ENCODE measurements around the gene OTOL1.
"Not testable (repeated sequence)": the region's sequence is repeated elsewhere in the genome, so short reads cannot be mapped to it uniquely, and the experiment has no call there.

The OTOL1 gene

GRCh38 chr3:161496508-161496907 lies at the start of gene OTOL1:
Gene OTOL1, plus strand, starts transcription at chr3:161496808. Its CDS starts 0 bp downstream, at chr3:161496808.
- H3K27me3 Mint-ChIP-seq = peaks cover 10% of the 10 kb centered on the region
- H3K9me3 Mint-ChIP-seq (ENCODE audit: low read depth) = no peaks in the 10 kb centered on the region
- no peak within 1 kb of the TSS for H3K4me3 Mint-ChIP-seq
- H3K4me1 Mint-ChIP-seq (ENCODE audit: low read depth) = no peaks in the 10 kb centered on the region
- no peaks in the 10 kb centered on the region for H3K36me3 Mint-ChIP-seq
- no peak within 1 kb of the TSS for H3K27ac Mint-ChIP-seq

DNA sequence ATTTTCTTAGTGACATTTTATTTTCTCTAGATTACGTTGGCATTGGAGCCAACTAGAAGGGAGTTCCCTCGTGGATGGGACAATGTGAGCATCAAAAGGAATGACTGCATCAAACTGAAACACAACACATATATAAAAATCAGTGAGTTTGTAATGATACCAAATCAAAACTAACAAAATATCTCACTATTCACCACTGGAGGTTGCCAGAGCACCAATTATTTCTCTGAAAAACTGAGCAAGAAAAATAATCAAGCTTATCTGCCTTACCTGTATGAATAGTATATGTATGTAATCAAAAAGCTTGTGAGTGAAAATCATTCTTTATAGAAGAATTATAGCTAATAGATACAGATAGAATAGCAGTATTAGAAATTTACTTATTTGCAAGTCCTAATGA lies 46.8 kb upstream of the OTOL1 start:
- H3K4me1 Mint-ChIP-seq (ENCODE audit: low read depth) = no peaks in the 10 kb centered on the region
- no peak overlapping the region for H3K4me3 Mint-ChIP-seq
- H3K27ac Mint-ChIP-seq = no peak overlapping the region
- H3K27me3 Mint-ChIP-seq = peaks cover 1% of the 10 kb centered on the region
- H3K9me3 Mint-ChIP-seq (ENCODE audit: low read depth) = peaks cover 4% of the 10 kb centered on the region
- H3K36me3 Mint-ChIP-seq = peaks cover 3% of the 10 kb centered on the region

GRCh38 chr3:161452179-161452578 lies 44.4 kb upstream of the OTOL1 start:
- Mint-ChIP-seq H3K9me3 (ENCODE audit: low read depth) (peaks cover 4% of the 10 kb centered on the region), H3K4me1 (ENCODE audit: low read depth) (no peaks in the 10 kb centered on the region), H3K4me3 (no peak overlapping the region), H3K27me3 (peaks cover 1% of the 10 kb centered on the region), H3K36me3 (peaks cover 3% of the 10 kb centered on the region), H3K27ac (no peak overlapping the region)

DNA sequence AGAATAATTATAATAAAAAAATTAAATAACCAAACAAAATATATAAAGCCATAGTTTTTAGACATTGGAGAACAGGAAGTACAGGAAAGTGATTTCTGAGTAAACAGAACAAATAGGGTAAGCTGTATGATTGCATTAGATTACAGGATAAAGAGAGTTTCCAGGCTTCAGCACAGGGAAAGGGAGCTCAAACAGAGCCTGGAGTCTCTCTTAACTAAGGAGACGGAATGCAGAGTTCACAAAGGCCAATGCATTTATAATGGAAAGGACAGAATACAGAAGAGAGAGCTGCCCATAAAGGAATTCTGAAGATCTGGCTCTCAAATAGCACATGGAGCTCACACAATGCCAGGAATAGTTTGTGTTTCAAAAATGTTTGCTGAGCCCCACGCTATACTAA lies 42.0 kb upstream of the OTOL1 start:
- H3K27me3 Mint-ChIP-seq = peaks cover 1% of the 10 kb centered on the region
- no peak overlapping the region for H3K4me3 Mint-ChIP-seq
- no peak overlapping the region for H3K27ac Mint-ChIP-seq
- no peaks in the 10 kb centered on the region for H3K4me1 Mint-ChIP-seq (ENCODE audit: low read depth)
- H3K9me3 Mint-ChIP-seq (ENCODE audit: low read depth) = no peaks in the 10 kb centered on the region
- no peaks in the 10 kb centered on the region for H3K36me3 Mint-ChIP-seq

GRCh38 chr3:161455962-161456361 lies 40.6 kb upstream of the OTOL1 start:
- H3K36me3 Mint-ChIP-seq = no peaks in the 10 kb centered on the region
- H3K9me3 Mint-ChIP-seq (ENCODE audit: low read depth) = no peaks in the 10 kb centered on the region
- H3K27ac Mint-ChIP-seq = no peak overlapping the region
- no peak overlapping the region for H3K4me3 Mint-ChIP-seq
- H3K27me3 Mint-ChIP-seq = peaks cover 1% of the 10 kb centered on the region
- H3K4me1 Mint-ChIP-seq (ENCODE audit: low read depth) = no peaks in the 10 kb centered on the region

DNA sequence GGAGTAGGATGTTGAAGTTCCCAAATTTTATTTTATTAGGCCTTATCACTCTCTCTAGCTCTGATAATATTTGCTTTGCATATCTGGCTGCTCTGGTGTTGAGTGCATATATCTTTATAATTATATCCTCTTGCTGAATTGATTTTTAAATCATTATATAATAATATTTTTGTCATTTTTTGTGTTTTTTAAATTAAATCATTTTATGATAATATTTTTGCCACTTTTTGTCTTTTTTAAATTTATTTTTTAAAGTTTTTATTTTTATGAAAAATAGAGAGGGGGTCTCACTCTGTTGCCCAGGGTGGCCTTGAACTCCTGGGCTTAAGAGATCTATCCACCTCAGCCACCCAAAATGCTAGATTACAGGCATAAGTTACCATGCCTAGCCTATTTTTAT lies 34.5 kb upstream of the OTOL1 start:
- no peaks in the 10 kb centered on the region for H3K4me1 Mint-ChIP-seq (ENCODE audit: low read depth)
- H3K27me3 Mint-ChIP-seq = peaks cover 1% of the 10 kb centered on the region
- no peak overlapping the region for H3K4me3 Mint-ChIP-seq
- no peak overlapping the region for H3K27ac Mint-ChIP-seq
- peaks cover 8% of the 10 kb centered on the region for H3K36me3 Mint-ChIP-seq
- peaks cover 15% of the 10 kb centered on the region for H3K9me3 Mint-ChIP-seq (ENCODE audit: low read depth)

GRCh38 chr3:161471211-161471610 lies 25.4 kb upstream of the OTOL1 start:
- Mint-ChIP-seq H3K9me3 (ENCODE audit: low read depth) (no peaks in the 10 kb centered on the region), H3K27me3 (peaks cover 2% of the 10 kb centered on the region), H3K4me1 (ENCODE audit: low read depth) (no peaks in the 10 kb centered on the region), H3K36me3 (no peaks in the 10 kb centered on the region), H3K27ac (no peak overlapping the region), H3K4me3 (no peak overlapping the region)

DNA sequence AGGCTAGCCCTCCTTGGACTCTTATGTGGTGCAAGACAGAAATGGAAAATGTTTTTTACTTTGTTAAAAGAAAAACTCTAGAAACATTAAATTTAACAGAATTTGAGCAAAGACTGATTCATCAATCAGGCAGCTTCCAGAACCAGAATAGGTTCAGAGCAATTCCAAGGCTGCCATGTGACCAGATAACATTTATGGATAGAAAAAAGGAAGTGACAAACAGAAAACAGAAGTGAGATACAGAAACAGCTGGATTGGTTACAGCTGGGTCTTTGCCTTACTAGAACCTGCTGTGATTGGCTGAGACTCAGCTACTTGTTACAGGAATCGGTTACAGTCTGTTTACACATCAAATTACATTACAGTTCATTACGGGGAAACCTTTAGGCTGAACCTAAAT lies 22.5 kb upstream of the OTOL1 start:
- Mint-ChIP-seq H3K27ac (no peak overlapping the region), H3K4me3 (no peak overlapping the region), H3K36me3 (no peaks in the 10 kb centered on the region), H3K9me3 (ENCODE audit: low read depth) (no peaks in the 10 kb centered on the region), H3K27me3 (peaks cover 2% of the 10 kb centered on the region), H3K4me1 (ENCODE audit: low read depth) (no peaks in the 10 kb centered on the region)

- no peak overlapping the region for H3K27ac Mint-ChIP-seq
- H3K4me3 Mint-ChIP-seq = no peak overlapping the region
- H3K4me1 Mint-ChIP-seq (ENCODE audit: low read depth) = no peaks in the 10 kb centered on the region
- no peaks in the 10 kb centered on the region for H3K9me3 Mint-ChIP-seq (ENCODE audit: low read depth)
- no peaks in the 10 kb centered on the region for H3K36me3 Mint-ChIP-seq
- H3K27me3 Mint-ChIP-seq = peaks cover 3% of the 10 kb centered on the region
These were observed 21.9 kb upstream of the OTOL1 start for GRCh38 chr3:161474741-161475140.

DNA sequence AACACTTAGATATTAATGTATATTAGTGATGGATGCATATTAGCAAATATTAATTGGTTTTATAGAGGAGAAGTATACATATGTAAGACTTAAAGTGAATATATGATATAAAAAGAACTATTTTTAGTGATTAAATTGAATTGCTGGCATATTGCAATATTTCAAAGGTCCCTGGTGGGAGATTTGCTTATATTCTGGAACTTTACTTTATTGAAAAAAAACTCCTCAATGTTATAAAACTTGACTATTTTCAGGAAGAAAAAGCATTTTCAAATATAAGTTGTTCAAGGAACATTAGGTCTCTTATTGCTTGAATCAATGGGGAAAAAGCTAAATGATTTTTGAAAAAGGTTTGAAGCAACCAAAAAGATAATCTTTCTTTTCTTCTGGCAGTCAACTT lies 21.4 kb upstream of the OTOL1 start:
- H3K27ac Mint-ChIP-seq = no peak overlapping the region
- no peak overlapping the region for H3K4me3 Mint-ChIP-seq
- no peaks in the 10 kb centered on the region for H3K9me3 Mint-ChIP-seq (ENCODE audit: low read depth)
- no peaks in the 10 kb centered on the region for H3K36me3 Mint-ChIP-seq
- peaks cover 4% of the 10 kb centered on the region for H3K27me3 Mint-ChIP-seq
- H3K4me1 Mint-ChIP-seq (ENCODE audit: low read depth) = no peaks in the 10 kb centered on the region

- H3K27ac Mint-ChIP-seq = no peak overlapping the region
- no peak overlapping the region for H3K4me3 Mint-ChIP-seq
- no peaks in the 10 kb centered on the region for H3K9me3 Mint-ChIP-seq (ENCODE audit: low read depth)
- no peaks in the 10 kb centered on the region for H3K36me3 Mint-ChIP-seq
- H3K4me1 Mint-ChIP-seq (ENCODE audit: low read depth) = no peaks in the 10 kb centered on the region
- peaks cover 6% of the 10 kb centered on the region for H3K27me3 Mint-ChIP-seq
These were observed 20.7 kb upstream of the OTOL1 start for GRCh38 chr3:161475905-161476304.

- Mint-ChIP-seq H3K4me1 (ENCODE audit: low read depth) (no peaks in the 10 kb centered on the region), H3K36me3 (no peaks in the 10 kb centered on the region), H3K4me3 (no peak overlapping the region), H3K27me3 (peaks cover 21% of the 10 kb centered on the region), H3K9me3 (ENCODE audit: low read depth) (no peaks in the 10 kb centered on the region), H3K27ac (no peak overlapping the region)
These were observed 12.4 kb upstream of the OTOL1 start for GRCh38 chr3:161484226-161484625.

DNA sequence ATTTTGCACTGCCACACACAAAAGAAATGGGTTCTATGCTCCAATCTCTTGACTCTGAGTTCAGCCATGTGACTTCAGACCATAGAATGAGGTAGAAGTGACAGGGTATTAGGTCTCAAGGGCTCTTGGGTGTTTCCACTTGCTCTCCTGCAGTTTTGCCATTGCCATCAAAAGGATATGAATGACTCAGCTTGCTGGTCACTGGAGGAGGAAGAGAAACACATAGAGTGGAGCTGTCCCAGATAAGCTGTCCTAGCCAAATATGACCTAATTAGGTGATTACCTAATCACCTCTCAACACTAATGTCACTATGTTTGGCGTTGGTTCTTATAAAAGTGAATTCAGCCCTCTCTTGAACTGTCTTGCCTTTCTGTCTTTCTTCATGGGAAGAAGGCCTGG lies 8.3 kb upstream of the OTOL1 start:
- not testable (repeated sequence) for H3K27ac Mint-ChIP-seq; H3K27me3 Mint-ChIP-seq; H3K4me1 Mint-ChIP-seq (ENCODE audit: low read depth); H3K9me3 Mint-ChIP-seq (ENCODE audit: low read depth); H3K4me3 Mint-ChIP-seq; H3K36me3 Mint-ChIP-seq

DNA sequence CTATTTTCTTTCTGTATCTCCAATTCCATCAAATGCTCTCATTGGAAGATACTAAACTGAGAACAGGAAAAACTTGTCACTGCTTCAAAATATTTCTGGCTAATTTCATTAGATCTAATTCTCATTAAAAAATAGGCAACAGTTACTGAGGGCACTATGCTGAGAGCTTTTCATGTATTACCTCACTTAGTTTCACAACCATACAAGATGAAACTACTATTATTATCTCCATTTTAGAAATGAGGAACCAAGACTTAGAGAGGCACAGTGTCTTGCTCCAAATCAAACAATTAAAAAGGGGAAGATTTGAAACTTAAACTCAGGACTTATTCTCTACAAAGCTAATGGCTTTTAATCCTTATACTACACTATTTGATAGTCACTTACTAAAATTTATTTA lies 7.2 kb upstream of the OTOL1 start:
- Mint-ChIP-seq H3K9me3 (ENCODE audit: low read depth) (no peaks in the 10 kb centered on the region), H3K4me1 (ENCODE audit: low read depth) (no peaks in the 10 kb centered on the region), H3K27me3 (peaks cover 15% of the 10 kb centered on the region), H3K36me3 (no peaks in the 10 kb centered on the region), H3K4me3 (no peak overlapping the region), H3K27ac (no peak overlapping the region)

DNA sequence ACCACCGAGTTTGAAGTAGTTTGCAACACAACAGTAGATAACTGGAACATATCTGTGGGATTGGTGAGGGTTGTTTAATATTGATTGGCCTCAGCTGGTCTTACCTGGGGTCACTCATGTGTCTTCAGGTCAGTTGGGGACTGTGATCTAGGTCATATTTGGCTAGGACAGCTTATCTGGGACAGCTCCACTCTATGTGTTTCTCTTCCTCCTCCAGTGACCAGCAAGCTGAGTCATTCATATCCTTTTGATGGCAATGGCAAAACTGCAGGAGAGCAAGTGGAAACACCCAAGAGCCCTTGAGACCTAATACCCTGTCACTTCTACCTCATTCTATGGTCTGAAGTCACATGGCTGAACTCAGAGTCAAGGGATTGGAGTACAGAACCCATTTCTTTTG lies 5.8 kb upstream of the OTOL1 start:
- H3K36me3 Mint-ChIP-seq; H3K9me3 Mint-ChIP-seq (ENCODE audit: low read depth): not testable (repeated sequence)

GRCh38 chr3:161498259-161498921 lies 1.8 kb downstream of the OTOL1 start:
- H3K4me3 Mint-ChIP-seq = no peak overlapping the region
- H3K27me3 Mint-ChIP-seq = peaks cover 10% of the 10 kb centered on the region
- H3K27ac Mint-ChIP-seq = no peak overlapping the region
- H3K9me3 Mint-ChIP-seq (ENCODE audit: low read depth) = no peaks in the 10 kb centered on the region
- no peaks in the 10 kb centered on the region for H3K36me3 Mint-ChIP-seq
- H3K4me1 Mint-ChIP-seq (ENCODE audit: low read depth) = no peaks in the 10 kb centered on the region

More for the DNA sequence above, 5.8 kb upstream of the OTOL1 start:
- not testable (repeated sequence) for H3K27ac Mint-ChIP-seq; H3K4me1 Mint-ChIP-seq (ENCODE audit: low read depth); H3K4me3 Mint-ChIP-seq
- H3K27me3 Mint-ChIP-seq = peaks cover 14% of the 10 kb centered on the region
